LNCaP clone FGC (cell line): ENCODE measurements around the gene HOXA7.

Experiments
- DNase-seq: peaks from one replicate; pipeline ENCODE4 v3.0.0-alpha.2; 2011; ENCODE audit warnings: low read depth
- H3K4me3 ChIP-seq: 2 replicates; pipeline ENCODE4 v1.5.1; 2011; ENCODE audit warnings: mild to moderate bottlenecking, low read depth, low read length, control low read depth
- CTCF ChIP-seq: IDR thresholded peaks from 2 replicates; pipeline ENCODE4 v1.5.1; 2012; ENCODE audit warnings: mild to moderate bottlenecking; ENCODE audit not compliant: control insufficient read depth, insufficient read depth; ENCODE audit errors: extremely low read depth

The HOXA7 gene

GRCh38 chr7:27138985-27139333 is 17.5 kb downstream of the HOXA7 start:
- TF ChIP-seq CTCF, result no peak
- DNase-seq, result no peak
- H3K4me3 ChIP-seq, result no peak overlapping the region

- H3K4me3 ChIP-seq, result no peak overlapping the region
- TF ChIP-seq CTCF, result no peak
- DNase-seq, result no peak
These were observed 18.0 kb downstream of the HOXA7 start for GRCh38 chr7:27138472-27138871.

- TF ChIP-seq CTCF, result no peak
- no peak overlapping the region for H3K4me3 ChIP-seq
- no peak for DNase-seq
These were observed 18.7 kb downstream of the HOXA7 start for GRCh38 chr7:27137640-27138315.

- no peak for DNase-seq
- no peak overlapping the region for H3K4me3 ChIP-seq
- TF ChIP-seq CTCF, result no peak
These were observed 22.1 kb downstream of the HOXA7 start for GRCh38 chr7:27134392-27134791.

- H3K4me3 ChIP-seq, result no peak overlapping the region
- TF ChIP-seq CTCF, result no peak
- DNase-seq, result no peak
These were observed 22.9 kb downstream of the HOXA7 start for GRCh38 chr7:27133409-27134231.

GRCh38 chr7:27132978-27133377 is 23.5 kb downstream of the HOXA7 start:
- no peak for TF ChIP-seq CTCF
- DNase-seq, result no peak

More at GRCh38 chr7:27132978-27133377, 23.5 kb downstream of the HOXA7 start:
- no peak overlapping the region for H3K4me3 ChIP-seq
